ENCODE data around the gene ZNF385B.

DNA sequence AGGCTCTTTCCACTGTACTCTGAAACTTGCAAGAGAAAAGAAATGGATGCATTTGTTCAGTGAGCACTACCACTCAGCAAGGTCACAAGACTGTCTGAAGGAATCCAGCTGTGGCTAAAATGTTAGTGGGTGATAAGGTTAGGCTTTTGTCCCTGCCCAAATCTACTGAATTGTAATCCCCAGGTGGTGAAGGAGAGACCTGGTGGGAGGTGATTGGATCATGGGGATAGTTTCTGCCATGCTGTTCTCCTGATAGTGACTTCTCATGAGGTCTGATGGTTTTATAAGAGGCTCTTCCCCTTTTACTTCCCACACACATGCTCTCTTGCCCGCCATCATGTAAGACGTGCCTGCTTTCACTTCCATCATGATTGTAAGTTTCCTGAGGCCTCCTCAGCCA is 68.2 kb downstream of the ZNF385B start:
- TF ChIP-seq GATA2 (IDR thresholded peaks at IDR 0.05; ENCODE audit: low read depth, low read length) (no peak), GATA3 (IDR thresholded peaks at IDR 0.05; ENCODE audit: low read depth, low read length) (no peak)
